Measurements from ENCODE around the gene KRT82.
"Not testable (repeated sequence)": the region's sequence is repeated elsewhere in the genome, so short reads cannot be mapped to it uniquely, and the experiment has no call there.

The KRT82 gene

GRCh38 chr12:52405922-52406385 lies at the start of gene KRT82:
TSS of gene KRT82 (minus strand) at chr12:52406335. CDS start at chr12:52406277, 58 bp downstream.
- DNase-seq (ENCODE audit: low read depth), result no peak

GRCh38 chr12:52455821-52456220 lies 49.7 kb upstream of the KRT82 start:
- no peak for DNase-seq (ENCODE audit: low read depth)

GRCh38 chr12:52454411-52455201 lies 48.5 kb upstream of the KRT82 start:
- DNase-seq (ENCODE audit: low read depth), result no peak

DNA sequence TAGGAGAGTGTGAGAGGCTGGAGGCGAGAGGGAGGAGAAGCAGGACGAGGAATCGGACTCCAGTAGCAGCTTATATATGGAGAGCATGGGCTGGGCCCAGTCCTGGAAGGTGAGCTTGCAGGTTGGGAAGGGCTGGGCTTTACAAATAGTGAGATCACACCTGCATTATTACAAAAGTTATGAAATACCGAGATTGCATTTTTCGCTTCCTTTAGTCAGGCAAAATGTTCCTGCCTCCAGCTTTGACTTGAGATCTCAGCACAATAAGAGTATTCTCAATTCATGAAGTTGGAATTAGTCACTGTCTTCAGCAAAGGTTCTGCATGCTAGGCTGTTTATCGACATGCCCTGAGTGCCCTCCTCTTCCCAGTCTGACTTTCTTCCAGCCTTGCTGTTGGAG lies 46.0 kb upstream of the KRT82 start, which contains the start of gene KRT6B:
Gene KRT6B, minus strand, starts transcription at position 46 of the 400 bp plus-strand sequence. CDS start 68 bp downstream, outside the sequence.
- no peak for DNase-seq (ENCODE audit: low read depth)

DNA sequence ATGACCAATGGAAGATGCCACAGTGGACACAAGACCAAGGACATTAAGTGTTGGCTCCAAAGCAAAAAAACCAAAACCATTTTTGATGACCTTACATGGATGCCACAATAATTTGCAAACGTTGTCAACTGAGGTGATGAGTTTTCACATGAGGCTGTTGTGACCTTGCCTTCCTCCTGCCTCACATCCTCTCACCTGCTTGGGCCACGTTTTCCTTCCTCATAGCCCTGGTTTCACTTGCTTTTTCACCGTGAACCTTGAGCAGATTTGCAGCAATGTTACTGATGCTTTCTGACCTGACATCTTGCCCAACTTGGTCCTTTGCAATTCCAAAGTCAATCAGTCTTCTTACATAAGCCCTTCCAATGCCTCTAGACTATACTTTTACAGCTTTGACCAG lies 42.1 kb upstream of the KRT82 start:
- no peak for DNase-seq (ENCODE audit: low read depth)

DNA sequence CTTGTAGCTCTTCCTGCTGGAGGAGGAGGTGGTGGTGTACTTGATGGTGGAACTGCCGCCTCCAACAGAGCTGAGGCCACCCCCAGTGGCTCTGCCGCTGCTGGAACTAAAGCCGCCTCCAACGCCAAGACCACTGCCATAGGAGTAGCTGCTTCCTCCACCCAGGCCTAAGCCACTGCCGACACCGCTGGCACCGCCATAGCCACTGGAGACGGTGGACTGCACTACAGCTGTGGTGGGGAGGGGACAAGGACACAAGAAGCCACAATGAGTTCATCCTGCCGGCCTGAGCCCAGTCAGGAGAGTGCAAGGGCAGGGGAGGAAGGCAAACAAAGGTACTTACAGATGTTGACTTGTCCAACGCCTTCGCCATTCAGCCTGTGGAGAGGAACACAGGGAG lies 41.1 kb upstream of the KRT82 start:
- DNase-seq (ENCODE audit: low read depth), result not testable (repeated sequence)

DNA sequence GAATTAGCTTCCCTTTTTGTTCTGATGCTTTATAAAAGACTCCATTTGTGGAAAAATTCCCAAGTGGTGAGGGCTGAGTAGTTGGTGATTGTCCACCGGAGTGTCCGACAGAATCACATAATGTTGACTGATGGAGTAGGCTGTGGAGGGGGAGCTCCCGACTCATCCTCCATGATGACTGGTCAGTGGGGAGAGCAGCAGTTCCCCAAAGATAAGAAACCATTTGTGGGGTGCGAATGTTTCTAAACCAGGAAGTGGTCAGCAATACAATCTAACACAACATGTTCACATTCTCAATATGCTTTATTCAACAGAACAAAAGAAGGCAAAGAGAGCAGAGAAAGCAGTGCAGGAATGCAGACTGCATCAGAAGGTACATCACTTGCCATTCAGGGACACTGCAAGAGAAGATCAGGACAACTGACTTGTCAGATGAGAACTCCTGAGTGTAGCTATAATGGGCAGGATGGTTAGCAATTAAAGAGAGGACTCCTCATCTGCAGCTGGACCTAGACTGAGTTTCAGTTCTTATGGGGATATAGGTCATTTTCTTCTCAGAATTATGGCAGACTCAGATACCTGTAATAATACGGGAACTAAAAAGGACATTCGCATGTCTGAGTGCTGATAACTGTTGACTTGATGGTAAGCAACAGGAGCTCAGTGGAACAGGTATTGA lies 40.4 kb upstream of the KRT82 start:
- DNase-seq (ENCODE audit: low read depth), result no peak

DNA sequence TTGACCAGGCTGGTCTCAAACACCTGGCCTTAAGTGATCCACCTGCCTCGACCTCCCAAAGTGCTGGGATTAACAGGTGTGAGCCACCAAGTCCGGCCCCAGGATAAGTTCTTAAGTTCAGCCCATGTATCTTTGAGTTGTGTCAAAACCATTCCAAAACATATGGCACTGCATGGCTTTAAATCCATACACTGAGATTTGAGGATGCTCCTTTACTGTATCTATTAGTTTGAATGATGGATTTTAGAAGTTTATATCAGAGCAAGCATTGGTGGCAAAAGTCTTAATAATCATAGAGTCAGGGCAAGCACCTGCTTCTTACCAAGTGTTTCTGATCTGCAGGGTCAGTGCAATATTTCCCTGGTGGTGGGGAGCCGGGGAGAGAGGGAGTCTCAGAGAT lies 39.7 kb upstream of the KRT82 start:
- no peak for DNase-seq (ENCODE audit: low read depth)

DNA sequence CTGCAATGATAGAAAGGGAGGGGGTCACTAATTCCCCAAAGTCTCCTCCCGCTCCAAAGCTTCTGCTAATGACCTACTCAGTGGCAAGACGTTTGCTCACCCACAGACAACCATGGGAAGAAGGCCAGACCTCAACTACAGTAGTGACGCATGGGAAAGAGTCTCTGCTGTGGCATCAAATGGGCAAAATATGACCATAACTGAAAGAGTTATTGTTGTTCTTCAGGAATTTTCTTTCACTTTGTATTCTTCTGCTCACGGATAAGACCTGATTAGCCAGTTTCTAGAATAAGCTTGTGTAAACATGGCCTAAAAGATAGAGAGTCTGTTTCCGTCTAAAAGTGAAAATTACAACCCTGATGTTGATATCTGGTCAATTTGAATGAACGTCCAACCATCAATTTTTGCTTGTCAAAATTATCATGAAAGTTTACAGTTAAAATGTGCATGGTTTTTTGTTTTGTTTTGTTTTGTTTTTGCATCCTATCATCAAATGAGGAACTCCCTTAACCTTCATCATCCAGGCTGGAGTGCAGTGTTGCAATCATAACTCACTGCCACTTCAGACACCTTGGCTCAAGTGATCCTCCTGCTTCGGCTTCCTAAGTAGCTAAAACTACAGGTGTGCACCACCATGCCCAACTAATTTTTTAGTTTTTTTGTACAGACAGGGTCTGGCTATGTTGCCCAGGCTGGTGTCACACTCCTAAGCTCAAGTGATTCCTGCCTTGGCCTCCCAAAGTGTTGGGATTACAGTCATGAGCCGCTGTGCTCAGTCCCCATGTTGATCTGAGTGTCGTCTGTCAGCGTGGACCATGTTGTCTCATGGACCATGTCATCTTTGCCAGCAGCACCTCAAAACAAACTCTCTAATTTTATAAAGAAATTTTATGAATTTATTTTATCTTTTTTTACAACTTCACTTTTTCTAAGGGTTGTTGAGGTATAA lies 38.8 kb upstream of the KRT82 start:
- DNase-seq (ENCODE audit: low read depth), result no peak

- no peak for DNase-seq (ENCODE audit: low read depth)
These were observed 37.8 kb upstream of the KRT82 start for GRCh38 chr12:52443966-52444365.

DNA sequence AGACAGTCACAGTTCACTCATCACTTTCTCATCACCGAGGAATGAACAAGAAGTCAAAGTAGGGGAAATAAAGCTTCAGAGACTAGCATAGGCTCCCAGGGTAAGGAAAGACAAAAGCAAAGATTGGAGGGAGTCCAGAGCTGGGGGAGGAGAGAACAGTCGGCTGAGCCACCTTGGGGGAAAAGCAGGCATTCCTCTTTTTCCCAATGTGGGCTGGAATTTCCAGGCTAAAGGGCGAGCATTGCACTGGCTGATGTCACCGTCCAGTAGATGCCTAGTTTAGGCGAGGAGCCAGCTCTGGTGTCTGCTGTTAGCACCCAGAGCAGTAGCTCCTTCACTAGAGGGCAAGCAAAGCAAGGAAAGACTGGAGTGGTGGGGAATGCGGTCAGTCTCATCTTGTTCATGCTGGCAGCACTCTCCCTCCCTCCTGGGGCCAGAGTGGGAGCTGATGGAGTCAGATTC lies 36.5 kb upstream of the KRT82 start:
- DNase-seq (ENCODE audit: low read depth), result no peak

DNA sequence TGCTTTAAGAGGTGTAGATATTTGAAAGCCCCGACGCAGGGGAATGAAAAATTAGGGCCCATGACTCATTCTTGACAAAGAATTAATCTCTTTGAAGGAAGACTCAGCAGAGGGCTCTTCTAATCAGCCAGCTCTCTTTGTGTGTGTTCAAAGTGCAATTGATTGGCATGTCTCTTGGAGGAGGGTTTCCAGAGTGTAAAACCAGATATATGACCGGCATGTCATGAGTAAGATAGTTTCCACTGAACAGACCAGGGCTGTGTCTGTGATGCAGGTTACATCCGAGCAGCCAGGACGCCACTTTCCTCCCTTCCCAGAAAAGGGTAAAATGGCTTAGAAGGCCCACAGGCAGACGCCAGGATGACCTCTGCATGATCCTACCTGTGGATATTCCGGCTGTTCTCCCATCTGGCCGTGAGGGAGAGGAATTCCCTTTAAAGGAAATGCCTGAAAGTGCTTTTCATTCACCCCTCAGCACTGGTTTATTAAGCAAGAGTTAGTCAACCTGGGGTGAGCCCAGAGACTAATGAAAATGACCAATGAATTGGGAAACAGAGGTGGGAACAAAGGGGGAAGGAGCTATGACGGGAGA lies 35.3 kb upstream of the KRT82 start:
- no peak for DNase-seq (ENCODE audit: low read depth)

DNA sequence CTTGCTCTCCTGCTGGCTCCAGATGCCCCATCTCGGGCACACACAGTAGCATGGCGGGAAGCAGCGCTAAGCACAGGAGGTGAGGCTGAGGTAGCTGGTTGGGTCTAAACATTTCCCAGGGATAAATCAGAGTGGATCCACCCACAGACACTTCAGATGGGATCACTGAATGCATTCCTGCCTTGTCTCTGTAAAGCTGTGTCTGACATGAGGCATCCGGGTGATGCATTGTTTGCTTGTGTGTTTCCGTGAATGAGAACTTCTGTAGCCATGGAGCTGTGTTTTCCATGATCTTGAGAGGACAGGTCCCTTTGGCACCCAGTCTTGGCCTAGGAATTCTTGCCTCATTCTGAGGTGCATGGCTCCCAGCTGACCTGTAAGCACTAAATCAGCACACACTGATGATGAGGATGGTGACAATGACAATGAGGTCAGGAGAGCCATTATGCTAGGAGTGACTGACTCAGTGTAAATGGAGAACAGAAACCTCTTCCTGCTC lies 34.7 kb upstream of the KRT82 start:
- DNase-seq (ENCODE audit: low read depth), result no peak

GRCh38 chr12:52439845-52440244 lies 33.7 kb upstream of the KRT82 start:
- DNase-seq (ENCODE audit: low read depth), result no peak

- no peak for DNase-seq (ENCODE audit: low read depth)
These were observed 33.3 kb upstream of the KRT82 start for GRCh38 chr12:52439420-52439819.

GRCh38 chr12:52438305-52439301 lies 32.5 kb upstream of the KRT82 start:
- DNase-seq (ENCODE audit: low read depth), result no peak

- DNase-seq (ENCODE audit: low read depth), result no peak
These were observed 31.4 kb upstream of the KRT82 start for GRCh38 chr12:52437508-52437907.

- no peak for DNase-seq (ENCODE audit: low read depth)
These were observed 30.8 kb upstream of the KRT82 start for GRCh38 chr12:52436828-52437474.

- no peak for DNase-seq (ENCODE audit: low read depth)
These were observed 30.1 kb upstream of the KRT82 start for GRCh38 chr12:52436000-52436827.

Data from stimulated activated CD8-positive, alpha-beta memory T cell treated with anti-CD3 and anti-CD28 coated beads, Interleukin-12 subunit alpha, Interleukin-12 subunit beta, amount 100 ng/mL, for 1 hour (primary cell).